ENCODE measurements around the gene ZFYVE1. TPM values are rescaled to one million over a fixed set of nuclear protein-coding genes. Genes with fewer than 3 reads are reported as not detected.
"Not testable (repeated sequence)": the region's sequence is repeated elsewhere in the genome, so short reads cannot be mapped to it uniquely, and the experiment has no call there.

Gene ZFYVE1
- total and polyA plus RNA-seq, 7 donors = 5.3 to 17.9 (median 17.4) TPM

DNA sequence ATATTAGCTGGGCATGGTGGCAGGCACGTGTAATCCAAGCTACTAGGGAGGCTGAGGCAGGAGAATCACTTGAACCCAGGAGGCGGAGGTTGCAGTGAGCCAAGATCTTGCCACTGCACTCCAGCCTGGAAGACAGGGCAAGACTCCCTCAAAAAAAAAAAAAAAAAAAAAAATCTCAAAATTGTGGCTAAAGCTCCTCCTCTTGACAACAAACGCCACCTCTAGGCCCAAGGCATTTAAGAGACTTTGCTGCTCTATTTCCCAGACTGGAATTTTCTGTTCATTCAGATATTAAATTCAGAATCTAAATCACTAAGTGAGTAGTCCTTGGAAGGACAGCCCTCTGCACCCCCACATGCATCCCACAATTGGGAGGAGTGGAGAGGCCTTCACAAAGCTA lies 1.4 kb downstream of the ZFYVE1 start:
- intact Hi-C loops (cut with DNase I) = no loop called here
- peak overlapping the region; percentile 83 for H3K4me3 ChIP-seq
- WGBS, 3 donors = 74 to 91% (median 76%) methylated on average over 3 of the region's 3 CpGs

DNA sequence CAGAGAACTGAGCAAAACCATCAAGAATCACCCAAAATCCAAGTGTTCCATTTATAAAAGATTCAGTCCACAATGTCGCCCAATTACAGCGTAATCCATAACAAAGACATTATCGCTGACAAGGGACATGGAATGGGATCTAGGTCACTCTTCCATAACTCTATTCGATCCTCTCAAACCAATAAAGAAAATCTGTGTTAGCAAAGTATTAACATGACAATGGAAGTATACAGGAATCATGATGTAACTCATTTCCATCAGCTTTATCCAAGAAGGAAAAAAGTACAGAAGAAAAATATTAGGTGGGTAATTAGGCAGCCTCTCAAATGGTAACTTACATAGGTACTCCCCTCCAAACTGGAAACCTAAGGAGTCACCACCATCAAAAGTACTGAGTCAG lies 4.9 kb downstream of the ZFYVE1 start:
- ATAC-seq (no peak), DNase-seq (no peak)
- Histone ChIP-seq H3K27ac (no peak overlapping the region), H3K4me1 (peaks cover 34% of the 10 kb centered on the region), H3K36me3 (ENCODE audit: insufficient read depth in 1 of 2, low read depth in 1 of 2) (peaks cover 0 to 67% of the 10 kb centered on the region in 2 donors), H3K9me3 (no peaks in the 10 kb centered on the region), H3K4me3 (peak overlapping the region; percentile 6), H3K27me3 (ENCODE audit: insufficient read depth in 3 of 3, low read length in 2 of 3) (no peaks in the 10 kb centered on the region)
- intact Hi-C loops (cut with DNase I) = no loop called here
- 93 to 98% (median 97%) methylated on average over 4 of the region's 4 CpGs for WGBS, 3 donors
- TF ChIP-seq, protein P1, sequence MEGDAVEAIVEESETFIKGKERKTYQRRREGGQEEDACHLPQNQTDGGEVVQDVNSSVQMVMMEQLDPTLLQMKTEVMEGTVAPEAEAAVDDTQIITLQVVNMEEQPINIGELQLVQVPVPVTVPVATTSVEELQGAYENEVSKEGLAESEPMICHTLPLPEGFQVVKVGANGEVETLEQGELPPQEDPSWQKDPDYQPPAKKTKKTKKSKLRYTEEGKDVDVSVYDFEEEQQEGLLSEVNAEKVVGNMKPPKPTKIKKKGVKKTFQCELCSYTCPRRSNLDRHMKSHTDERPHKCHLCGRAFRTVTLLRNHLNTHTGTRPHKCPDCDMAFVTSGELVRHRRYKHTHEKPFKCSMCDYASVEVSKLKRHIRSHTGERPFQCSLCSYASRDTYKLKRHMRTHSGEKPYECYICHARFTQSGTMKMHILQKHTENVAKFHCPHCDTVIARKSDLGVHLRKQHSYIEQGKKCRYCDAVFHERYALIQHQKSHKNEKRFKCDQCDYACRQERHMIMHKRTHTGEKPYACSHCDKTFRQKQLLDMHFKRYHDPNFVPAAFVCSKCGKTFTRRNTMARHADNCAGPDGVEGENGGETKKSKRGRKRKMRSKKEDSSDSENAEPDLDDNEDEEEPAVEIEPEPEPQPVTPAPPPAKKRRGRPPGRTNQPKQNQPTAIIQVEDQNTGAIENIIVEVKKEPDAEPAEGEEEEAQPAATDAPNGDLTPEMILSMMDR (IDR thresholded peaks at IDR 0.05) = no peak

More for the DNA sequence above, 1.4 kb downstream of the ZFYVE1 start:
- DNase-seq (no peak), ATAC-seq (no peak)
- Histone ChIP-seq H3K27me3 (ENCODE audit: insufficient read depth in 3 of 3, low read length in 2 of 3) (no peaks in the 10 kb centered on the region), H3K27ac (peak overlapping the region; percentile 86), H3K36me3 (ENCODE audit: insufficient read depth in 1 of 2, low read depth in 1 of 2) (peaks cover 0 to 35% of the 10 kb centered on the region in 2 donors), H3K9me3 (no peaks in the 10 kb centered on the region), H3K4me1 (peaks cover 34% of the 10 kb centered on the region)
- TF ChIP-seq, protein P1 (IDR thresholded peaks at IDR 0.05) = no peak

DNA sequence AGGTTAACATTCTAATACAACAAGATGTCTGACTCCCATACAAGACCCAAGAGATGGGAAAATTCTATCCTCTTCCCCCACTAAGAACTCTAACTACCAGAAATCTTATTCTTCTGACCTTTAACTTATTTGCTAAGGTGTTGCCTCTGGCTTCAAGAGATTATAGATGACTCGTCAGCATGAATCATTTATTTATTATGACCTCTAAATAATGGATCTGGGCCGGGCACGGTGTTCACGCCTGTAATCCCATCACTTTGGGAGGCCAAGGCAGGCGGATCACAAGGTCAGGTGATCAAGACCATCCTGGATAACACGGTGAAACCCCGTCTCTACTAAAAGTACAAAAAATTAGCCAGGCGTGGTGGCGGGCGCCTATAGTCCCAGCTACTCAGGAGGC lies 10.9 kb downstream of the ZFYVE1 start:
- ATAC-seq; H3K4me3 ChIP-seq; DNase-seq; H3K27ac ChIP-seq; H3K4me1 ChIP-seq; intact Hi-C loops (cut with DNase I); H3K9me3 ChIP-seq; H3K27me3 ChIP-seq (ENCODE audit: insufficient read depth in 3 of 3, low read length in 2 of 3): not testable (repeated sequence)
- H3K36me3 ChIP-seq (ENCODE audit: insufficient read depth in 1 of 2, low read depth in 1 of 2) = peaks cover 0 to 45% of the 10 kb centered on the region in 2 donors
- WGBS, 3 donors = 88 to 97% (median 95%) methylated on average over 10 of the region's 10 CpGs

DNA sequence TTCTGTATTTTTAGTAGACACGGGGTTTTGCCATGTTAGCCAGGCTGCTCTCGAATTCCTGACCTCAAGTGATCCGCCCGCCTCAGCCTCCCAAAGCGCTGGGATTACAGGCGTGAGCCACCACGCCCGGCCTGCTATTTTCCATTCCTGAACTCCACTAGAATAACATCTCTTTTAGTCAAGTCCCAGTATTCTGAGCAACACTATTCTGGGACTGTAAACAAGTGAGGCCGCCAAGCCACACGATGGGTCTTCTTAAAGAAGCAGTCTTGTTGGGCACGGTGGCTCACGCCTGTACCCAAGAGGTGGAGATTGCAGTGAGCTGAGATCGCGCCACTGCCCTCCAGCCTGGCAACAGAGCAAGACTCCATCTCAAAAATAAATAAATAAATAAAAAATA lies 11.4 kb downstream of the ZFYVE1 start:
- DNase-seq (peak in 1 of 2 donors; percentile 52), ATAC-seq (peak in 3 of 4 donors; percentile 33 to 56 (median 48))
- H3K4me1 ChIP-seq; intact Hi-C loops (cut with DNase I); H3K9me3 ChIP-seq; H3K27me3 ChIP-seq (ENCODE audit: insufficient read depth in 3 of 3, low read length in 2 of 3); H3K4me3 ChIP-seq; H3K27ac ChIP-seq: not testable (repeated sequence)
- WGBS, 3 donors = 83 to 93% (median 83%) methylated on average over 14 of the region's 14 CpGs
- peaks cover 0 to 42% of the 10 kb centered on the region in 2 donors for H3K36me3 ChIP-seq (ENCODE audit: insufficient read depth in 1 of 2, low read depth in 1 of 2)

DNA sequence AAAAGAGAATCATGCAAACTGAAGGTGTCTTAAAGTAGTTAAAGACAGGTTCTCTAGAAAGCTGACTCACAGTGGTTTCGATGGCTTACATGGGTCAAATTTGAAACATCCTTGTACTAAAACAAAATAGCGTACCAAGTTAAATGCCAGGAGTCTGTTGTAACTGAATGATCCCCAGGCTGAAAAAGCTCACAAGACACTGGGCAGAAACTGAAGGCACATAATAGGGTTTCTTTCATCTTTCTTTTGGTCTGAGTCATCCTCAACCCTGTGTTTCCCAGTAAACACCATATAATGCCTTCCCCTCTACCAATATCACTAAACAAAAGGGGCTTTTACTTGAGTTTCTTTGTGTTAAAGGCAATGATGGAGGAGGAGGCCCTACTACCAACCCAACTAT lies 12.8 kb downstream of the ZFYVE1 start:
- Histone ChIP-seq H3K27ac (no peak overlapping the region), H3K36me3 (ENCODE audit: insufficient read depth in 1 of 2, low read depth in 1 of 2) (peaks cover 0 to 28% of the 10 kb centered on the region in 2 donors), H3K9me3 (no peaks in the 10 kb centered on the region), H3K27me3 (ENCODE audit: insufficient read depth in 3 of 3, low read length in 2 of 3) (no peaks in the 10 kb centered on the region), H3K4me1 (peaks cover 9% of the 10 kb centered on the region), H3K4me3 (no peak overlapping the region)
- intact Hi-C loops (cut with DNase I) = no loop called here
- DNase-seq = no peak
- 64 to 88% (median 82%) methylated on average over 2 of the region's 2 CpGs for WGBS, 3 donors
- TF ChIP-seq, protein P1 (IDR thresholded peaks at IDR 0.05) = no peak
- ATAC-seq = peak in 2 of 4 donors; percentile 56 to 64

DNA sequence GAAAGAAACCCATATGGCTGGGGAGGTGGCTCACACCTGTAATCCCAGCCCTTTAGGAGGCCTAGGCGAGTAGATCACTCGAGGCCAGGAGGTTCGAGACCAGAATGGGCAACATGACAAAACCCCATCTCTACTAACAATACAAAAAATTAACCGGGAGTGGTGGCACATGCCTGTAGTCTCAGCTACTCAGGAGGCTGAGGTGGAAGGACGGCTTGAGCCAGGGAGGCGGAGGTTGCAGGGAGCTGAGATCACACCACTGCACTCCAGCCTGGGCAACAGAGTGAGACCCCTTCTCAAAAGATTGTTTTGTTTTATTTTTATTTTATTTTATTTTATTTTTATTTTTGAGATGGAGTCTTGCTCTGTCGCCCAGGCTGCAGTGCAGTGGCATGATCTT lies 15.7 kb downstream of the ZFYVE1 start:
- intact Hi-C loops (cut with DNase I); H3K36me3 ChIP-seq (ENCODE audit: insufficient read depth in 1 of 2, low read depth in 1 of 2); H3K27ac ChIP-seq; H3K4me3 ChIP-seq; ATAC-seq; H3K27me3 ChIP-seq (ENCODE audit: insufficient read depth in 3 of 3, low read length in 2 of 3); H3K9me3 ChIP-seq; DNase-seq: not testable (repeated sequence)
- peaks cover 19% of the 10 kb centered on the region for H3K4me1 ChIP-seq
- 91 to 93% (median 91%) methylated on average over 7 of the region's 7 CpGs for WGBS, 3 donors

Measured in psoas muscle (tissue), 8 donors.